ENCODE measurements around the gene BLOC1S5. TPM values are rescaled to one million over a fixed set of nuclear protein-coding genes. Genes with fewer than 3 reads are reported as not detected.

BLOC1S5 gene
- total and polyA plus RNA-seq, 2 of the 13 experiments (the other 11 are each of a cell fraction or from before 2014, with no cell fraction given) = 10.5 to 41.5 TPM

DNA sequence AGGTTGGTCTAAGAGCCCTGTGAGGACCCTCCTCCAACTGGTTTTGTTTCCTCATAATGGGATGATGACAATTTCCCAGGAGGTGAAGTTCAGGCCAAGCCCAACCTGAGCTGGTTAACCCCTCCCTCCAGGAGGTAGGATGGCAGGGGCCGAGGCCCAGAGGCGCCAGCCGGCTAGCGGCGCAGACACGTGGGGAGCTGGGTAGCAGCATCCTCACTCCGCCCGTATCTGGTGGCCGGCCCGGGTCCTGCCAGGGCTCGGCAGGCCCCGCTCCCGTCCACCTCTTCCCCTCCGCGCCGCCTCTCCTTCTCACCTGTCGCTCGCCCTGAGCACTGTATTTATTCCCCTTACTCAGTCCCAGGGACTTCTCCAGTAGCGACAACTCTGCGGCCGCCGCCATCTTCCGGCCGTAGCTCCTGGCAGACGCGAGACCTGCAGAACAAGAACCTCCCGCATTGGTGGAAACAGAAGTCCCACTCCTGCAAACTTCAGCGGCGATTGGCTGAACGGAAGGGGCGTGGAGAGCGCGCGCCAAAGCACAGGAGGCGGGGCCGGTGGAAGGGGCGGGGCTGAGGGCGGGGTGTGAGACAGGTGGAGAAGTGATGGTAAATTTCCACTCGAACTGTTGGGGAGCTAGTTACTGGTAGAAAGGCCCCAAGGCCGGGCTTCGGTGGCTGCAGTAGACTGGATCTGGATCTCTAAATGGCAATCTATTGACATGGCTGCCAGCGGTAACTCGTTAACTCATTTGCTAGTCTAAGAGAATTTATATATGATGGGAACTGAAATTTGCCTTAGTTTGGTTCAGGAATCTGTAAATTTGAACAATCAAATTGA lies 38.2 kb upstream of the BLOC1S5 start, which contains the start of gene EEF1E1 (continued):
- TF ChIP-seq, protein P1, sequence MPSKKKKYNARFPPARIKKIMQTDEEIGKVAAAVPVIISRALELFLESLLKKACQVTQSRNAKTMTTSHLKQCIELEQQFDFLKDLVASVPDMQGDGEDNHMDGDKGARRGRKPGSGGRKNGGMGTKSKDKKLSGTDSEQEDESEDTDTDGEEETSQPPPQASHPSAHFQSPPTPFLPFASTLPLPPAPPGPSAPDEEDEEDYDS (CRISPR knock-in tag; IDR thresholded peaks at IDR 0.05) = peak; percentile 74
- TF ChIP-seq, protein P2, sequence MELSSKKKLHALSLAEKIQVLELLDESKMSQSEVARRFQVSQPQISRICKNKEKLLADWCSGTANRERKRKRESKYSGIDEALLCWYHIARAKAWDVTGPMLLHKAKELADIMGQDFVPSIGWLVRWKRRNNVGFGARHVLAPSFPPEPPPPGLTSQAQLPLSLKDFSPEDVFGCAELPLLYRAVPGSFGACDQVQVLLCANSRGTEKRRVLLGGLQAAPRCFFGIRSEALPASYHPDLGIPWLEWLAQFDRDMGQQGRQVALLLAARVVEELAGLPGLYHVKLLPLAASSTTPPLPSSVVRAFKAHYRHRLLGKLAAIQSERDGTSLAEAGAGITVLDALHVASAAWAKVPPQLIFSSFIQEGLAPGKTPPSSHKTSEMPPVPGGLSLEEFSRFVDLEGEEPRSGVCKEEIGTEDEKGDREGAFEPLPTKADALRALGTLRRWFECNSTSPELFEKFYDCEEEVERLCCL (CRISPR knock-in tag; IDR thresholded peaks at IDR 0.05; ENCODE audit: borderline replicate concordance) = no peak
- TF ChIP-seq ATRX (CRISPR knock-in tag; IDR thresholded peaks at IDR 0.05; ENCODE audit: borderline replicate concordance) = no peak
- 0 out of 2 replicates have a peak, but pooled peaks have one; percentile 19 for TF ChIP-seq TOPORS (CRISPR knock-in tag; IDR thresholded peaks at IDR 0.05)
- no peak; the same call in 1 of the 2 replicates for TF ChIP-seq MEIS2 (CRISPR knock-in tag; IDR thresholded peaks at IDR 0.05)
- TF ChIP-seq, protein P3, sequence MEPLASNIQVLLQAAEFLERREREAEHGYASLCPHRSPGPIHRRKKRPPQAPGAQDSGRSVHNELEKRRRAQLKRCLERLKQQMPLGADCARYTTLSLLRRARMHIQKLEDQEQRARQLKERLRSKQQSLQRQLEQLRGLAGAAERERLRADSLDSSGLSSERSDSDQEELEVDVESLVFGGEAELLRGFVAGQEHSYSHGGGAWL (CRISPR knock-in tag; IDR thresholded peaks at IDR 0.05) = peak; percentile 99
- TF ChIP-seq, protein P4, sequence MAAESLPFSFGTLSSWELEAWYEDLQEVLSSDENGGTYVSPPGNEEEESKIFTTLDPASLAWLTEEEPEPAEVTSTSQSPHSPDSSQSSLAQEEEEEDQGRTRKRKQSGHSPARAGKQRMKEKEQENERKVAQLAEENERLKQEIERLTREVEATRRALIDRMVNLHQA (CRISPR knock-in tag; IDR thresholded peaks at IDR 0.05) = 0 out of 2 replicates have a peak, but pooled peaks have one; percentile 69
- peak; percentile 81 for TF ChIP-seq ZNF331 (CRISPR knock-in tag; IDR thresholded peaks at IDR 0.05)
- peak; percentile 91 for TF ChIP-seq PHF8 (CRISPR knock-in tag; IDR thresholded peaks at IDR 0.05)
- TF ChIP-seq HCFC1 (IDR thresholded peaks at IDR 0.05; ENCODE audit: low read depth, low read length) = peak; percentile 44; the same call in 1 of the 2 replicates
- peak; percentile 63; the same call in 1 of the 2 replicates for TF ChIP-seq ZNF83 (CRISPR knock-in tag; IDR thresholded peaks at IDR 0.05; ENCODE audit: borderline replicate concordance)
- TF ChIP-seq PPARG (CRISPR knock-in tag; conservative IDR thresholded peaks at IDR 0.05) = peak; percentile 56; the same call in 1 of the 2 replicates
- peak; percentile 82 for TF ChIP-seq ATF1 (CRISPR knock-in tag; IDR thresholded peaks at IDR 0.05)
- TF ChIP-seq, protein P5, sequence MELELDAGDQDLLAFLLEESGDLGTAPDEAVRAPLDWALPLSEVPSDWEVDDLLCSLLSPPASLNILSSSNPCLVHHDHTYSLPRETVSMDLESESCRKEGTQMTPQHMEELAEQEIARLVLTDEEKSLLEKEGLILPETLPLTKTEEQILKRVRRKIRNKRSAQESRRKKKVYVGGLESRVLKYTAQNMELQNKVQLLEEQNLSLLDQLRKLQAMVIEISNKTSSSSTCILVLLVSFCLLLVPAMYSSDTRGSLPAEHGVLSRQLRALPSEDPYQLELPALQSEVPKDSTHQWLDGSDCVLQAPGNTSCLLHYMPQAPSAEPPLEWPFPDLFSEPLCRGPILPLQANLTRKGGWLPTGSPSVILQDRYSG (CRISPR knock-in tag; IDR thresholded peaks at IDR 0.05) = 0 out of 2 replicates have a peak, but pooled peaks have one; percentile 76
- peak; percentile 92 for TF ChIP-seq RXRA (CRISPR knock-in tag; IDR thresholded peaks at IDR 0.05)
- TF ChIP-seq, protein P6, sequence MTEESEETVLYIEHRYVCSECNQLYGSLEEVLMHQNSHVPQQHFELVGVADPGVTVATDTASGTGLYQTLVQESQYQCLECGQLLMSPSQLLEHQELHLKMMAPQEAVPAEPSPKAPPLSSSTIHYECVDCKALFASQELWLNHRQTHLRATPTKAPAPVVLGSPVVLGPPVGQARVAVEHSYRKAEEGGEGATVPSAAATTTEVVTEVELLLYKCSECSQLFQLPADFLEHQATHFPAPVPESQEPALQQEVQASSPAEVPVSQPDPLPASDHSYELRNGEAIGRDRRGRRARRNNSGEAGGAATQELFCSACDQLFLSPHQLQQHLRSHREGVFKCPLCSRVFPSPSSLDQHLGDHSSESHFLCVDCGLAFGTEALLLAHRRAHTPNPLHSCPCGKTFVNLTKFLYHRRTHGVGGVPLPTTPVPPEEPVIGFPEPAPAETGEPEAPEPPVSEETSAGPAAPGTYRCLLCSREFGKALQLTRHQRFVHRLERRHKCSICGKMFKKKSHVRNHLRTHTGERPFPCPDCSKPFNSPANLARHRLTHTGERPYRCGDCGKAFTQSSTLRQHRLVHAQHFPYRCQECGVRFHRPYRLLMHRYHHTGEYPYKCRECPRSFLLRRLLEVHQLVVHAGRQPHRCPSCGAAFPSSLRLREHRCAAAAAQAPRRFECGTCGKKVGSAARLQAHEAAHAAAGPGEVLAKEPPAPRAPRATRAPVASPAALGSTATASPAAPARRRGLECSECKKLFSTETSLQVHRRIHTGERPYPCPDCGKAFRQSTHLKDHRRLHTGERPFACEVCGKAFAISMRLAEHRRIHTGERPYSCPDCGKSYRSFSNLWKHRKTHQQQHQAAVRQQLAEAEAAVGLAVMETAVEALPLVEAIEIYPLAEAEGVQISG (CRISPR knock-in tag; IDR thresholded peaks at IDR 0.05) = peak; percentile 62; the same call in 1 of the 2 replicates
- peak; percentile 99 for TF ChIP-seq DMAP1 (CRISPR knock-in tag; IDR thresholded peaks at IDR 0.05)
- TF ChIP-seq SNAI1 (CRISPR knock-in tag; IDR thresholded peaks at IDR 0.05; ENCODE audit: borderline replicate concordance) = peak; percentile 88; the same call in 1 of the 2 replicates
- TF ChIP-seq SAFB2 (CRISPR knock-in tag; IDR thresholded peaks at IDR 0.05; ENCODE audit: borderline replicate concordance, low read depth) = no peak; the same call in 1 of the 2 replicates
- TF ChIP-seq, protein P7, sequence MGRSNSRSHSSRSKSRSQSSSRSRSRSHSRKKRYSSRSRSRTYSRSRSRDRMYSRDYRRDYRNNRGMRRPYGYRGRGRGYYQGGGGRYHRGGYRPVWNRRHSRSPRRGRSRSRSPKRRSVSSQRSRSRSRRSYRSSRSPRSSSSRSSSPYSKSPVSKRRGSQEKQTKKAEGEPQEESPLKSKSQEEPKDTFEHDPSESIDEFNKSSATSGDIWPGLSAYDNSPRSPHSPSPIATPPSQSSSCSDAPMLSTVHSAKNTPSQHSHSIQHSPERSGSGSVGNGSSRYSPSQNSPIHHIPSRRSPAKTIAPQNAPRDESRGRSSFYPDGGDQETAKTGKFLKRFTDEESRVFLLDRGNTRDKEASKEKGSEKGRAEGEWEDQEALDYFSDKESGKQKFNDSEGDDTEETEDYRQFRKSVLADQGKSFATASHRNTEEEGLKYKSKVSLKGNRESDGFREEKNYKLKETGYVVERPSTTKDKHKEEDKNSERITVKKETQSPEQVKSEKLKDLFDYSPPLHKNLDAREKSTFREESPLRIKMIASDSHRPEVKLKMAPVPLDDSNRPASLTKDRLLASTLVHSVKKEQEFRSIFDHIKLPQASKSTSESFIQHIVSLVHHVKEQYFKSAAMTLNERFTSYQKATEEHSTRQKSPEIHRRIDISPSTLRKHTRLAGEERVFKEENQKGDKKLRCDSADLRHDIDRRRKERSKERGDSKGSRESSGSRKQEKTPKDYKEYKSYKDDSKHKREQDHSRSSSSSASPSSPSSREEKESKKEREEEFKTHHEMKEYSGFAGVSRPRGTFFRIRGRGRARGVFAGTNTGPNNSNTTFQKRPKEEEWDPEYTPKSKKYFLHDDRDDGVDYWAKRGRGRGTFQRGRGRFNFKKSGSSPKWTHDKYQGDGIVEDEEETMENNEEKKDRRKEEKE (IDR thresholded peaks at IDR 0.05) = no peak
